ENCODE data around the gene CDK2. TPM values are rescaled to one million over a fixed set of nuclear protein-coding genes. Genes with fewer than 3 reads are reported as not detected.
"Not testable (repeated sequence)": the region's sequence is repeated elsewhere in the genome, so short reads cannot be mapped to it uniquely, and the experiment has no call there.

CDK2 gene
- polyA plus RNA-seq, 1 of the 3 experiments (the other 2 are of a cell fraction), result 43.3 TPM

DNA sequence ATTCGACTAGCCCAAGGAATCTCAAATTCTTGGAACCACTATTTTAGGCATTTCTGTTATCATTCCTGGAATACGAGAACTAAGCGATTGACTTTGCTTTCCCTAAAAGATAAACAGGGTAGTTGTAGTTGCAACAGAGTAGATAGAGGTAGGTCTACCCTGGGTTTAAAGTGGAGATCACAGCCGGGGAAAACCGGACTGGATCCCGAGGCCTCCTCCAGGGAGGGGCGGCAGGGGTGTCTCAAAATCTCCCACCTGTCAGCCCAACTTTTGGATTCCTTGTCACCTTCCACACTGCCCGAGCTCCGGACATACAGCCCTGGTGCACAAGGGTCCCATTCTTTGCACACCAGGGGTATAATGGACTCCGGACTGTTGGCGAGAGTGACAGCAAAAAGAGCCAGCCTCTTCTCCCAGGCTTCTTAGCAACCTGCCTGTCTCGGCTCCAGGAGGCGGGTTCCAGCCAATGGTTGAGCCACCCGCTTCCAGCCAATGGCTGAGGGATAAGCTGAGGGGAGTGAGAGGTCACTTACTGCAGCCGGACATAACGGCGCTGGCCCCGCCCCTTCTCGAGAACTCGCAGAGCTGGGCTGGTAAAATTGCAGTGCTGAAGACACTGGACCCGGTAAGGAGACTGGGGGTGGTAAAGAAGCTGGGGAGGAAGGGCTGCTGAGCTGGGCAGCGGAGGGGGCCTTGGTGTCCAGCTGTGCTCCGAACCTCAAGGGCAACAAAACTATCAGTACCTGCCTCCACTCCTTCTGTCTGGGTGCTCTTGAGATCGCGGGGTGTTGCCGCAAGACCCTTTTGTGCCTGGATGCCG lies 30.3 kb downstream of the CDK2 start, which contains the start of gene SUOX:
SUOX (plus strand) TSS at position 562 of the 820 bp plus-strand sequence. CDS start 4,946 bp downstream, outside the sequence.
- H3K79me2 ChIP-seq (ENCODE audit: insufficient read depth), result peaks cover 9% of the 10 kb centered on the region; the same call in 1 of the 2 replicates
- H3K36me3 ChIP-seq (replicated peaks in 1 of 2; ENCODE audit: control insufficient read depth in 1 of 2, insufficient read depth in 2 of 2, low read length in 1 of 2), result peaks cover 13 to 29% of the 10 kb centered on the region in 2 experiments
- H3K9me3 ChIP-seq, result no peaks in the 10 kb centered on the region
- H3K4me3 ChIP-seq (ENCODE audit: low read depth in 2 of 2, low read length in 1 of 2), result peak within 1 kb of the TSS; percentile 85 to 97
- ChIA-PET CTCF (interaction anchor here (0.6 to 10.8 kb wide), 31 partner anchors 7 to 259 kb away, joined by 3 to 183 read pairs (median 6); partner anchors contain the start of genes IKZF4, RAB5B, RPL41 and SMARCC2), POLR2A (interaction anchor here (0.8 to 2.2 kb wide), 7 partner anchors 10 to 167 kb away, joined by 3 to 11 read pairs (median 4); partner anchors contain the start of genes DNAJC14, IKZF4 and PA2G4)
- H3K27ac ChIP-seq (ENCODE audit: low read depth in 2 of 2, low read length in 1 of 2), result peak within 1 kb of the TSS; percentile 70 to 85
- peaks cover 0 to 3% of the 10 kb centered on the region in 2 experiments; a peak in 1 of 4 replicates for H3K4me1 ChIP-seq (ENCODE audit: control insufficient read depth in 1 of 2, insufficient read depth in 2 of 2, low read depth in 1 of 2, low read length in 1 of 2)
- peak; percentile 96 for DNase-seq
- H4K20me1 ChIP-seq (ENCODE audit: insufficient read depth), result no peaks in the 10 kb centered on the region
- H3K9ac ChIP-seq, result peak within 1 kb of the TSS; percentile 81
- peaks cover 26% of the 10 kb centered on the region for H3F3A ChIP-seq (replicated peaks; ENCODE audit: insufficient read depth)
- no peaks in the 10 kb centered on the region for H3K27me3 ChIP-seq (ENCODE audit: insufficient read depth)
- TF ChIP-seq GABPA (IDR thresholded peaks at IDR 0.05; ENCODE audit: low read depth), result 0 out of 2 replicates have a peak, but pooled peaks have one; percentile 30
- TF ChIP-seq, protein P1, sequence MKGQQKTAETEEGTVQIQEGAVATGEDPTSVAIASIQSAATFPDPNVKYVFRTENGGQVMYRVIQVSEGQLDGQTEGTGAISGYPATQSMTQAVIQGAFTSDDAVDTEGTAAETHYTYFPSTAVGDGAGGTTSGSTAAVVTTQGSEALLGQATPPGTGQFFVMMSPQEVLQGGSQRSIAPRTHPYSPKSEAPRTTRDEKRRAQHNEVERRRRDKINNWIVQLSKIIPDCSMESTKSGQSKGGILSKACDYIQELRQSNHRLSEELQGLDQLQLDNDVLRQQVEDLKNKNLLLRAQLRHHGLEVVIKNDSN (IDR thresholded peaks at IDR 0.05; ENCODE audit: borderline replicate concordance, low read depth), result no peak
- peak; percentile 26; the same call in 1 of the 2 replicates for TF ChIP-seq TAF1 (IDR thresholded peaks at IDR 0.05; ENCODE audit: borderline replicate concordance, low read depth, low read length)
- TF ChIP-seq GATA2 (CRISPR knock-in tag; IDR thresholded peaks at IDR 0.05), result no peak
- TF ChIP-seq EP300 (IDR thresholded peaks at IDR 0.05; ENCODE audit: borderline replicate concordance in 1 of 2, low read depth in 1 of 2, low read length in 1 of 2), result peak in 1 of 2 experiments; percentile 41; a peak in 1 of 4 replicates
- TF ChIP-seq PBX3 (IDR thresholded peaks at IDR 0.05), result peak; percentile 98
- TF ChIP-seq YY1 (IDR thresholded peaks at IDR 0.05; ENCODE audit: low read depth), result peak; percentile 66; the same call in 1 of the 2 replicates
- no peak for TF ChIP-seq JUND (IDR thresholded peaks at IDR 0.05)
- peak; percentile 90 for TF ChIP-seq POLR2AphosphoS5 (IDR thresholded peaks at IDR 0.05; ENCODE audit: low read depth, low read length)
- TF ChIP-seq CHD2 (IDR thresholded peaks at IDR 0.05; ENCODE audit: low read length, partially characterized antibody), result peak; percentile 37
- peak; percentile 95 for TF ChIP-seq RFX5 (IDR thresholded peaks at IDR 0.05; ENCODE audit: low read length)
- H2AFZ ChIP-seq (ENCODE audit: low read depth), result peak within 1 kb of the TSS; percentile 93
- H3K9me2 ChIP-seq, result no peaks in the 10 kb centered on the region
- WGBS (ENCODE audit: low lambda C conversion rate), result under 1% methylated on average over 22 of the region's 27 CpGs
- H3K4me2 ChIP-seq, result peak within 1 kb of the TSS; percentile 99

- Histone ChIP-seq H3K9me2 (no peaks in the 10 kb centered on the region), H3K36me3 (replicated peaks in 1 of 2; ENCODE audit: control insufficient read depth in 1 of 2, insufficient read depth in 2 of 2, low read length in 1 of 2) (peaks cover 8 to 25% of the 10 kb centered on the region in 2 experiments), H3K27ac (ENCODE audit: low read depth in 2 of 2, low read length in 1 of 2) (peak overlapping the region; percentile 18 to 84; a peak in 3 of 4 replicates), H2AFZ (ENCODE audit: low read depth) (peak overlapping the region; percentile 93), H3K4me1 (ENCODE audit: control insufficient read depth in 1 of 2, insufficient read depth in 2 of 2, low read depth in 1 of 2, low read length in 1 of 2) (peaks cover 0 to 3% of the 10 kb centered on the region in 2 experiments; a peak in 1 of 4 replicates), H4K20me1 (ENCODE audit: insufficient read depth) (no peaks in the 10 kb centered on the region), H3K4me2 (peak overlapping the region; percentile 99), H3K4me3 (ENCODE audit: low read depth in 2 of 2, low read length in 1 of 2) (peak overlapping the region; percentile 85 to 97), H3K9me3 (no peaks in the 10 kb centered on the region), H3K79me2 (ENCODE audit: insufficient read depth) (peaks cover 9% of the 10 kb centered on the region; the same call in 1 of the 2 replicates), H3K27me3 (ENCODE audit: insufficient read depth) (no peaks in the 10 kb centered on the region), H3K9ac (peak overlapping the region; percentile 81), H3F3A (replicated peaks; ENCODE audit: insufficient read depth) (peaks cover 26% of the 10 kb centered on the region)
- ChIA-PET CTCF (interaction anchor here (0.6 to 10.8 kb wide), 16 partner anchors 10 to 259 kb away, joined by 3 to 183 read pairs (median 6); partner anchors contain the start of genes IKZF4, RAB5B, RPL41 and SMARCC2), POLR2A (interaction anchor here (0.8 to 2.2 kb wide), 5 partner anchors 10 to 168 kb away, joined by 3 to 11 read pairs (median 6); partner anchors contain the start of genes DNAJC14, IKZF4 and PA2G4)
- 0% methylated on average over 4 of the region's 5 CpGs for WGBS (ENCODE audit: low lambda C conversion rate)
- TF ChIP-seq RAD21 (IDR thresholded peaks at IDR 0.05; ENCODE audit: low read length), result no peak
- no peak for TF ChIP-seq NRF1 (IDR thresholded peaks at IDR 0.05; ENCODE audit: low read depth, low read length)
- no peak for TF ChIP-seq TCF12 (IDR thresholded peaks at IDR 0.05)
- TF ChIP-seq JUND (IDR thresholded peaks at IDR 0.05), result no peak
- no peak for TF ChIP-seq SMC3 (IDR thresholded peaks at IDR 0.05; ENCODE audit: low read depth, low read length)
- TF ChIP-seq, protein P2, sequence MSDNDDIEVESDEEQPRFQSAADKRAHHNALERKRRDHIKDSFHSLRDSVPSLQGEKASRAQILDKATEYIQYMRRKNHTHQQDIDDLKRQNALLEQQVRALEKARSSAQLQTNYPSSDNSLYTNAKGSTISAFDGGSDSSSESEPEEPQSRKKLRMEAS (IDR thresholded peaks at IDR 0.05; ENCODE audit: low read depth), result no peak
- TF ChIP-seq FOXM1 (IDR thresholded peaks at IDR 0.05; ENCODE audit: low read depth), result no peak
- TF ChIP-seq RXRA (IDR thresholded peaks at IDR 0.05; ENCODE audit: borderline replicate concordance, low read depth), result no peak
- DNase-seq, result no peak
Observed at GRCh38 chr12:55997535-55997859, 30.9 kb downstream of the CDK2 start.

GRCh38 chr12:55999522-55999921 lies 32.9 kb downstream of the CDK2 start:
- not testable (repeated sequence) for H3K9ac ChIP-seq; H3K4me2 ChIP-seq; H3K27ac ChIP-seq (ENCODE audit: low read depth in 2 of 2, low read length in 1 of 2); H3K4me1 ChIP-seq (ENCODE audit: control insufficient read depth in 1 of 2, insufficient read depth in 2 of 2, low read depth in 1 of 2, low read length in 1 of 2); H3K9me2 ChIP-seq; DNase-seq; H2AFZ ChIP-seq (ENCODE audit: low read depth); H3K4me3 ChIP-seq (ENCODE audit: low read depth in 2 of 2, low read length in 1 of 2); H3K79me2 ChIP-seq (ENCODE audit: insufficient read depth); H3K9me3 ChIP-seq; H3K27me3 ChIP-seq (ENCODE audit: insufficient read depth); H4K20me1 ChIP-seq (ENCODE audit: insufficient read depth)
- Histone ChIP-seq H3K36me3 (replicated peaks in 1 of 2; ENCODE audit: control insufficient read depth in 1 of 2, insufficient read depth in 2 of 2, low read length in 1 of 2) (peaks cover 0 to 12% of the 10 kb centered on the region in 2 experiments), H3F3A (replicated peaks; ENCODE audit: insufficient read depth) (peaks cover 21% of the 10 kb centered on the region)
- ChIA-PET CTCF (interaction anchor here (10.8 kb wide), 1 partner anchor 25 kb away, joined by 183 read pairs; the partner anchor contains the start of gene IKZF4), POLR2A (interaction anchor here (1.0 kb wide), 1 partner anchor 25 kb away, joined by 3 read pairs; the partner anchor contains the start of gene RAB5B)
- 81% methylated on average over 6 of the region's 6 CpGs for WGBS (ENCODE audit: low lambda C conversion rate)
